ENCODE data around the gene CGNL1.

Gene CGNL1

DNA sequence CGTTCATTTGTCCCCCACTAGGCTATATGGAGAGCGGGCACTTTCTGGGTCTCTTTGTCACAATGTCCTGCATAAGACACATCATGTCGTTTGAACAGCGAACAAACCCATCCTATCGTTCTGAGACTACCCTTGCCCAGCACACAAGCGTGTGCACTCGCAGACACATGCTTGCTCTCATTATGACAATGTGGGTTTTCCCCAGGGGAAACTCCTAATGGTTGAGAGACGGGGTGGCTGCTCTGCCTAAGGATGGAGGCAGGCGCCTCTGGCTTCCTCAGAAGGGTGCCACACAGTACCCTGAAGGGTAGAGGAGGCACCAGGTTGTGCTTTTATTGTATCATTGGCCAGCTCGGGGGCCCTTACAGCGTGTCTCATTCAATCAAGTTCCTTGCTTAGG is 164.4 kb downstream of the CGNL1 start:
- Histone ChIP-seq H3K27ac (no peak overlapping the region), H3K4me2 (no peak overlapping the region), H3K9ac (no peak overlapping the region), H3K79me2 (ENCODE audit: insufficient read depth, low read depth) (no peaks in the 10 kb centered on the region), H3K36me3 (ENCODE audit: insufficient read depth) (no peaks in the 10 kb centered on the region), H2AFZ (ENCODE audit: low read depth) (no peak overlapping the region), H3K4me1 (ENCODE audit: low read depth, poor library complexity, severe bottlenecking) (no peaks in the 10 kb centered on the region), H3K4me3 (IDR thresholded peaks at IDR 0.05; ENCODE audit: insufficient read depth, low read depth, low read length) (no peak overlapping the region), H4K20me1 (ENCODE audit: insufficient read depth) (no peaks in the 10 kb centered on the region), H3K27me3 (ENCODE audit: insufficient read depth, low read depth) (no peaks in the 10 kb centered on the region)
- TF ChIP-seq, protein P1, sequence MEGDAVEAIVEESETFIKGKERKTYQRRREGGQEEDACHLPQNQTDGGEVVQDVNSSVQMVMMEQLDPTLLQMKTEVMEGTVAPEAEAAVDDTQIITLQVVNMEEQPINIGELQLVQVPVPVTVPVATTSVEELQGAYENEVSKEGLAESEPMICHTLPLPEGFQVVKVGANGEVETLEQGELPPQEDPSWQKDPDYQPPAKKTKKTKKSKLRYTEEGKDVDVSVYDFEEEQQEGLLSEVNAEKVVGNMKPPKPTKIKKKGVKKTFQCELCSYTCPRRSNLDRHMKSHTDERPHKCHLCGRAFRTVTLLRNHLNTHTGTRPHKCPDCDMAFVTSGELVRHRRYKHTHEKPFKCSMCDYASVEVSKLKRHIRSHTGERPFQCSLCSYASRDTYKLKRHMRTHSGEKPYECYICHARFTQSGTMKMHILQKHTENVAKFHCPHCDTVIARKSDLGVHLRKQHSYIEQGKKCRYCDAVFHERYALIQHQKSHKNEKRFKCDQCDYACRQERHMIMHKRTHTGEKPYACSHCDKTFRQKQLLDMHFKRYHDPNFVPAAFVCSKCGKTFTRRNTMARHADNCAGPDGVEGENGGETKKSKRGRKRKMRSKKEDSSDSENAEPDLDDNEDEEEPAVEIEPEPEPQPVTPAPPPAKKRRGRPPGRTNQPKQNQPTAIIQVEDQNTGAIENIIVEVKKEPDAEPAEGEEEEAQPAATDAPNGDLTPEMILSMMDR (conservative IDR thresholded peaks at IDR 0.05; ENCODE audit: low read depth, low read length), result no peak

GRCh38 chr15:57541271-57541670 is 165.0 kb downstream of the CGNL1 start:
- no peaks in the 10 kb centered on the region for H3K79me2 ChIP-seq (ENCODE audit: insufficient read depth, low read depth)
- TF ChIP-seq, protein P1 (conservative IDR thresholded peaks at IDR 0.05; ENCODE audit: low read depth, low read length), result no peak
- no peak overlapping the region for H3K4me3 ChIP-seq (IDR thresholded peaks at IDR 0.05; ENCODE audit: insufficient read depth, low read depth, low read length)
- no peaks in the 10 kb centered on the region for H3K4me1 ChIP-seq (ENCODE audit: low read depth, poor library complexity, severe bottlenecking)
- H2AFZ ChIP-seq (ENCODE audit: low read depth), result no peak overlapping the region
- no peaks in the 10 kb centered on the region for H3K27me3 ChIP-seq (ENCODE audit: insufficient read depth, low read depth)
- no peaks in the 10 kb centered on the region for H3K36me3 ChIP-seq (ENCODE audit: insufficient read depth)
- no peaks in the 10 kb centered on the region for H4K20me1 ChIP-seq (ENCODE audit: insufficient read depth)
- no peak overlapping the region for H3K9ac ChIP-seq
- no peak overlapping the region for H3K27ac ChIP-seq
- no peak overlapping the region for H3K4me2 ChIP-seq

GRCh38 chr15:57541805-57542504 is 165.7 kb downstream of the CGNL1 start:
- Histone ChIP-seq H3K4me3 (IDR thresholded peaks at IDR 0.05; ENCODE audit: insufficient read depth, low read depth, low read length) (no peak overlapping the region), H3K4me1 (ENCODE audit: low read depth, poor library complexity, severe bottlenecking) (no peaks in the 10 kb centered on the region), H3K79me2 (ENCODE audit: insufficient read depth, low read depth) (no peaks in the 10 kb centered on the region), H4K20me1 (ENCODE audit: insufficient read depth) (no peaks in the 10 kb centered on the region), H3K4me2 (no peak overlapping the region), H2AFZ (ENCODE audit: low read depth) (no peak overlapping the region), H3K36me3 (ENCODE audit: insufficient read depth) (no peaks in the 10 kb centered on the region), H3K27ac (no peak overlapping the region), H3K27me3 (ENCODE audit: insufficient read depth, low read depth) (no peaks in the 10 kb centered on the region), H3K9ac (no peak overlapping the region)
- TF ChIP-seq, protein P1 (conservative IDR thresholded peaks at IDR 0.05; ENCODE audit: low read depth, low read length), result peak; percentile 76

- Histone ChIP-seq H3K79me2 (ENCODE audit: insufficient read depth, low read depth) (no peaks in the 10 kb centered on the region), H4K20me1 (ENCODE audit: insufficient read depth) (no peaks in the 10 kb centered on the region), H3K4me3 (IDR thresholded peaks at IDR 0.05; ENCODE audit: insufficient read depth, low read depth, low read length) (no peak overlapping the region), H2AFZ (ENCODE audit: low read depth) (no peak overlapping the region), H3K4me1 (ENCODE audit: low read depth, poor library complexity, severe bottlenecking) (no peaks in the 10 kb centered on the region), H3K36me3 (ENCODE audit: insufficient read depth) (no peaks in the 10 kb centered on the region), H3K27me3 (ENCODE audit: insufficient read depth, low read depth) (no peaks in the 10 kb centered on the region), H3K4me2 (no peak overlapping the region), H3K27ac (no peak overlapping the region), H3K9ac (no peak overlapping the region)
- TF ChIP-seq, protein P1 (conservative IDR thresholded peaks at IDR 0.05; ENCODE audit: low read depth, low read length), result peak; percentile 35
These were observed 166.2 kb downstream of the CGNL1 start for GRCh38 chr15:57542505-57542817.

Measured in KMS-11 (cell line).